DND-41 (cell line): ENCODE data around the gene GALNT13.

ENCODE experiments used
- ATAC-seq: fragments of 200-7000 bp; cut with Tn5 transposase; 3 replicates; pipeline ENCODE4 v1.9.1; 2021; ENCODE audit warnings: low read depth; ENCODE audit not compliant: insufficient read depth
- DNase-seq: peaks from one replicate; pipeline ENCODE4 v3.0.0-alpha.2; 2020
- H2AFZ ChIP-seq: 2 replicates; pipeline ENCODE4 v1.6.0; 2012; ENCODE audit warnings: low read depth, low read length
- H3K27ac ChIP-seq: 2 replicates; pipeline ENCODE4 v1.5.1; 2012; ENCODE audit warnings: low read length, inconsistent platforms
- H3K27me3 ChIP-seq: fragments of 200-600 bp; sonication (generic); 2 replicates; pipeline ENCODE4 v1.6.0; 2012; ENCODE audit warnings: low read length, mild to moderate bottlenecking, inconsistent platforms; ENCODE audit not compliant: insufficient read depth, poor library complexity
- H3K36me3 ChIP-seq: 2 replicates; pipeline ENCODE4 v1.5.1; 2012; ENCODE audit warnings: low read length, inconsistent platforms; ENCODE audit not compliant: insufficient read depth
- H3K4me1 ChIP-seq: 2 replicates; pipeline ENCODE4 v1.5.1; 2012; ENCODE audit warnings: mild to moderate bottlenecking, low read length; ENCODE audit not compliant: insufficient read depth
- H3K4me2 ChIP-seq: 2 replicates; pipeline ENCODE4 v1.6.0; 2012; ENCODE audit warnings: mild to moderate bottlenecking, moderate library complexity, low read length, inconsistent platforms; ENCODE audit not compliant: insufficient read depth
- H3K4me3 ChIP-seq, 2 experiments: fragments of 200-600 bp in 1 of 2; shearing (Covaris generic) in 1 of 2; 2 replicates each; pipeline ENCODE4 v1.5.1; 2012 to 2016; ENCODE audit warnings: inconsistent platforms in 2 of 2, low read length in 2 of 2, mild to moderate bottlenecking in 2 of 2, low read depth in 1 of 2, moderate library complexity in 1 of 2
- H3K79me2 ChIP-seq: 2 replicates; pipeline ENCODE4 v1.6.0; 2012; ENCODE audit warnings: low read length, inconsistent platforms; ENCODE audit not compliant: insufficient read depth
- H3K9ac ChIP-seq: 2 replicates; pipeline ENCODE4 v1.6.0; 2012; ENCODE audit warnings: low read depth, mild to moderate bottlenecking, inconsistent platforms, low read length, moderate library complexity
- H3K9me3 ChIP-seq: 2 replicates; pipeline ENCODE4 v1.5.1; 2012; ENCODE audit warnings: low read length, moderate library complexity, mild to moderate bottlenecking, inconsistent platforms; ENCODE audit not compliant: insufficient read depth, severe bottlenecking
- H4K20me1 ChIP-seq: 2 replicates; pipeline ENCODE4 v1.6.0; 2012; ENCODE audit warnings: low read length; ENCODE audit not compliant: insufficient read depth
- EZH2 ChIP-seq: IDR thresholded peaks from 3 replicates; pipeline ENCODE4 v1.6.1; 2012; ENCODE audit warnings: borderline replicate concordance, low read depth, mild to moderate bottlenecking, moderate library complexity, low read length, inconsistent platforms; ENCODE audit not compliant: severe bottlenecking
- TF ChIP-seq, protein P1 (sequence below): IDR thresholded peaks from 2 replicates; pipeline ENCODE4 v1.5.1; 2012; ENCODE audit warnings: borderline replicate concordance, low read length, moderate library complexity, mild to moderate bottlenecking; ENCODE audit not compliant: poor library complexity, severe bottlenecking; ENCODE audit errors: extremely low read depth

Gene GALNT13

DNA sequence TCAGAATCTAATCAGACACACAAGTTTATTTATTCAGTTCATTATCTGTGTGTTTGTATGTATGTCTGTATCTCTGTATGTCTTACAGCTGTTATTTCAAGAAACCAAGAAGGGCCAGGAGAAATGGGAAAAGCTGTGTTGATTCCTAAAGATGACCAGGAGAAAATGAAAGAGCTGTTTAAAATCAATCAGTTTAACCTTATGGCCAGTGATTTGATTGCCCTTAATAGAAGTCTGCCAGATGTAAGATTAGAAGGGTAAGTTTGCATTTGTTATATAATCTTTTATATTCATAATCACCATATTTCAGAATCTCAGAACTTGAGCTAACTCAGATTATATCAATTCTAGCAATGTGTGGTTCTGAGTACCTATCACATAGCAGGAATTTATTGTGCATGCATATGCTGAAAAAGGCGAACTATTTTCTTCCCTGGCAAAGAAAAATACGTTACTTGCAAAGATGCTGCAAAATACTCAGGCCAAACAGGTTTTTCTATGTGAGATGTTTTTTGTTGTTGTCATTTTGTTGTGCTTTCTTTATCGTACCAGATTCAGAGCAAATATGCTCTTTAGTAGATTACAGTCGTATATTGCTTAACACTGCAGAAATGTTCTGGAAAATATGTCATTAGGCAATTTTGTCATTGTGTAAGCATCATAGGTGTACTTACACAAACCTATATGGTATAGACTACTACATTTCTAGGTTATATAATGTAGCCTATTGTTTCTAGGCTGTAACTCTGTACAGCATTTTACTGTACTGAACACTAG, 268.7 kb downstream of the GALNT13 start:
- Histone ChIP-seq H4K20me1 (no peaks in the 10 kb centered on the region), H2AFZ (no peak overlapping the region), H3K4me2 (no peak overlapping the region), H3K4me1 (no peaks in the 10 kb centered on the region), H3K4me3 (no peak overlapping the region), H3K9ac (no peak overlapping the region), H3K9me3 (no peaks in the 10 kb centered on the region), H3K79me2 (no peaks in the 10 kb centered on the region), H3K27ac (no peak overlapping the region), H3K27me3 (no peaks in the 10 kb centered on the region), H3K36me3 (no peaks in the 10 kb centered on the region)
- ATAC-seq (no peak), DNase-seq (no peak)
- TF ChIP-seq, protein P1, sequence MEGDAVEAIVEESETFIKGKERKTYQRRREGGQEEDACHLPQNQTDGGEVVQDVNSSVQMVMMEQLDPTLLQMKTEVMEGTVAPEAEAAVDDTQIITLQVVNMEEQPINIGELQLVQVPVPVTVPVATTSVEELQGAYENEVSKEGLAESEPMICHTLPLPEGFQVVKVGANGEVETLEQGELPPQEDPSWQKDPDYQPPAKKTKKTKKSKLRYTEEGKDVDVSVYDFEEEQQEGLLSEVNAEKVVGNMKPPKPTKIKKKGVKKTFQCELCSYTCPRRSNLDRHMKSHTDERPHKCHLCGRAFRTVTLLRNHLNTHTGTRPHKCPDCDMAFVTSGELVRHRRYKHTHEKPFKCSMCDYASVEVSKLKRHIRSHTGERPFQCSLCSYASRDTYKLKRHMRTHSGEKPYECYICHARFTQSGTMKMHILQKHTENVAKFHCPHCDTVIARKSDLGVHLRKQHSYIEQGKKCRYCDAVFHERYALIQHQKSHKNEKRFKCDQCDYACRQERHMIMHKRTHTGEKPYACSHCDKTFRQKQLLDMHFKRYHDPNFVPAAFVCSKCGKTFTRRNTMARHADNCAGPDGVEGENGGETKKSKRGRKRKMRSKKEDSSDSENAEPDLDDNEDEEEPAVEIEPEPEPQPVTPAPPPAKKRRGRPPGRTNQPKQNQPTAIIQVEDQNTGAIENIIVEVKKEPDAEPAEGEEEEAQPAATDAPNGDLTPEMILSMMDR = no peak
- TF ChIP-seq EZH2 = no peak

DNA sequence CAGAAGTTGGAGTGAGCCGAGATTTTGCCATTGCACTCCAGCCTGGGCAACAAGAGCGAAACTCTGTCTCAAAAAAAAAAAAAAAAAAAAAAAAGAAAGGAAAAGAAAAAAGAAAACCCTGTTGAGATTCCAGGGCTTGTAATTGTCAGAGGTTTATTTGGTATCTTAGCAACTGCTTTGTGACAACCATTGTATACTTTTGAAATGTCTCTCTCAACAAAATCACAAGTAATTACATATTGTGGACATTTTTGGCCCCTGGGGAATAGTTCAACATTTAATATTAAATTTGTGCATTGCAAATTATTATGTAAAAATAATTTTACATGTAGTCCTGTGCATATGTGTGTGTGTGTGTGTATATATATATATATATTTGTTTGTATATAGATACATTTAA, 270.8 kb downstream of the GALNT13 start:
- Histone ChIP-seq H3K36me3 (no peaks in the 10 kb centered on the region), H3K27me3 (no peaks in the 10 kb centered on the region), H4K20me1 (no peaks in the 10 kb centered on the region), H3K9ac (no peak overlapping the region), H2AFZ (no peak overlapping the region), H3K4me3 (no peak overlapping the region), H3K4me1 (no peaks in the 10 kb centered on the region), H3K27ac (no peak overlapping the region), H3K9me3 (no peaks in the 10 kb centered on the region), H3K4me2 (no peak overlapping the region), H3K79me2 (no peaks in the 10 kb centered on the region)
- no peak for ATAC-seq
- no peak for DNase-seq
- TF ChIP-seq EZH2 = no peak
- TF ChIP-seq, protein P1 = no peak

DNA sequence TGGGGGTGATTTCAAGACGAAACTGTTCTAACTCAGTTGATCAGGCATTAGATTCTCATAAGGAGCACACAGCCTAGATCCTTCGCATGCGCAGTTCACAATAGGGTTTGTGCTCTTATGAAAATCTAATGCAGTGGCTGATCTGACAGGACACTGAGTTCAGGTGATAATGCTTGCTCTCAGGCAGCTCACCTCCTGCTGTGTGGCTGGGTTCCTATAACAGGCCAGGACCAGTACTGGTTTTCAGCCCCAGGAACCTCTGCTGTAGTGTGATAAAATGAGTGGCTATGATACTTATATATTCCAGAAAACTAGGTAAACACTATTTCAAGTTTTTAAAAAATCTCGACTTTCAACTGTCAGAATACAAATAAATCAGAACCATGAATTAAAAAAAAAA, 271.4 kb downstream of the GALNT13 start:
- Histone ChIP-seq H3K27ac (no peak overlapping the region), H3K9ac (no peak overlapping the region)

More for the DNA sequence above, 271.4 kb downstream of the GALNT13 start:
- Histone ChIP-seq H4K20me1 (no peaks in the 10 kb centered on the region), H3K79me2 (no peaks in the 10 kb centered on the region), H2AFZ (no peak overlapping the region), H3K27me3 (no peaks in the 10 kb centered on the region), H3K4me1 (no peaks in the 10 kb centered on the region), H3K9me3 (no peaks in the 10 kb centered on the region), H3K4me2 (no peak overlapping the region), H3K36me3 (no peaks in the 10 kb centered on the region), H3K4me3 (no peak overlapping the region)
- TF ChIP-seq EZH2 = no peak
- TF ChIP-seq, protein P1 = no peak
- ATAC-seq = no peak
- no peak for DNase-seq
